NCI-H2196 (cell line): ENCODE measurements around the gene H2AZ2.
"Not testable (repeated sequence)": the region's sequence is repeated elsewhere in the genome, so short reads cannot be mapped to it uniquely, and the experiment has no call there.

ENCODE experiments used
- DNase-seq: peaks from one replicate; lab custom pipeline; 2025; ENCODE audit not compliant: unreplicated experiment; lab: John Stamatoyannopoulos, UW

The H2AZ2 gene

DNA sequence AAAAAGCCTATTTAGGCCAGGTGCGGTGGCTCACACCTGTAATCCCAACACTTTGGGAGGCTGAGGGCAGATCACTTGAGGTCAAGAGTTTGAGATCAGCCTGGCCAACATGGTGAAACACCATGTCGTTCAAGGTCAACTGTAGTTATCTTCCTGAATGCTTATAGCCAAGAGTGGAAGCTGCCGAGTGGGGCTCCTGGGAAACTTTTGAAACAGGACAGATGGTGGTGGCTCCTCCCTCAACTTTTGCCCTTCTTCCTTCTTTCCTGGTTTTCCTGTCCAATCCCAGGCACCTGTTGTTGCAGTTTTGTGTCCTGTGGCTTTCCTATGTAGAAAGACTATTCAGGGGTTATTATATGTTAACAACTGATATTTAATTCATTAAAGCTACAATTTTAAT lies 60.1 kb downstream of the H2AZ2 start:
- DNase-seq = no peak

DNA sequence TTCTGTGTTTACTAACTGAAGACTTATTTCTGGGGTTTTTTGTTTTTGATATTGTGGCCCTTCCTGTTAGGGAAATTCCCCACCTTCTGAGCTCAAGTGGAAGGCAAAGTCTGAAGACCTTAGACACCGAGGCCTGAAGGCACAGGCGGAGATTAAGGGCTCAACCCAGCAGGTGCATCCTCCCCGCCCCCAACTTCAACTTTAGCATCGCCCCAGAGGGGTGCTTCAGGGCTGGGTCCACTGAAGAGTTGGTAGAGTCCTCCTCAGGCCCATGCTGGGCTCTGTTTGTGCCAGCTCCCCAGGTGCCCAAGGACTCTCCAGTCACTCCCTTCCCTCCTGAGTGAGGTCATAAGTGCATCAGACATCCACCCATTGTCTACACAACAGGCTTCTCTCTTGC lies 60.8 kb downstream of the H2AZ2 start:
- no peak for DNase-seq

GRCh38 chr7:44785218-44785617 lies 62.7 kb downstream of the H2AZ2 start:
- not testable (repeated sequence) for DNase-seq

DNA sequence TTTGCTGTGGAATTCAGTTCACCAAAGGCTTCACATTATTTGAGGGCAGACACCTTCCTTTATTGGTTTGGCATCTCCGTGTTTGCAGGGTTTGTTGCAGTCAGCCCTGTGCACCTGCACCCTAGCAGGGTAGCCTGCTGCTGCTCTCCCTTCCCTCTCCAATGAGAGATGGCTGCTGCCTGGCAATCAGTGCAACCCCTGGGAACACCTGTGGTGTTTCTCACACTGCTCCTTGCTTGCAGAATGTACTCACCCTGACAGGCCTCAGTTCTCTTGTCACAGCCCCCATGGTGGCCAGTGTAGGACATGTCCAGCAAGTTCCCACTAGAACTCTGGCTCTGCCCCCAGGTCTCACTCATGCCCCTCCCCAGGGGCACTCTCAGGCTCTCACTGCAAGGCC lies 63.5 kb downstream of the H2AZ2 start:
- no peak for DNase-seq

DNA sequence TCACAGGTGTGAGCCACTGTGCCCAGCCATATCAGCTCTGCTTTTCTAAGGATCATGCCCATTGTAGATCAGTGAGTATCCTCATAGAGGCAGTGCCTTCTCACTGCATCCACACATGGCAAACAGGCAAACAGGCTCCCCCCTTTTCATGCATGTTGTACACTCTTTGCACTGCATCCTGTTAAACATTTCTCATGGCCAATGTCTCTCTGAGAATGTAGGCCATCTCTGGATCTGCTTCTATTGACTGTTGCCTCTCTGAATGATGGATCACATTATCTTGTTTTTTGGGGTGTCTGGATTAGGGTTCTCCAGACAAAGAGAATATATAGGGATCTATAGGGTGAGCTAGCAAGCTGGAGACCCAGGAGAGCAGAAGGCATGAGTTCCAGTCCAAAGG lies 64.5 kb downstream of the H2AZ2 start:
- DNase-seq = no peak

GRCh38 chr7:44782460-44782859 lies 65.4 kb downstream of the H2AZ2 start:
- DNase-seq = no peak
